Measurements from ENCODE around the gene RPP14.
"Not testable (repeated sequence)": the region's sequence is repeated elsewhere in the genome, so short reads cannot be mapped to it uniquely, and the experiment has no call there.

RPP14 gene

GRCh38 chr3:58273362-58273761 lies 32.7 kb upstream of the RPP14 start:
- not testable (repeated sequence) for H3K4me1 ChIP-seq (ENCODE audit: control insufficient read depth, insufficient read depth, low read length); H3K9ac ChIP-seq (ENCODE audit: low read length); H3K36me3 ChIP-seq (ENCODE audit: control insufficient read depth, insufficient read depth, low read length); H3K27ac ChIP-seq (ENCODE audit: low read depth, low read length); H3K27me3 ChIP-seq (ENCODE audit: control insufficient read depth, insufficient read depth, low read length); H3K4me3 ChIP-seq (ENCODE audit: low read length)

- Histone ChIP-seq H3K27me3 (ENCODE audit: control insufficient read depth, insufficient read depth, low read length) (no peaks in the 10 kb centered on the region), H3K27ac (ENCODE audit: low read depth, low read length) (no peak overlapping the region), H3K36me3 (ENCODE audit: control insufficient read depth, insufficient read depth, low read length) (peaks cover 6% of the 10 kb centered on the region), H3K4me1 (ENCODE audit: control insufficient read depth, insufficient read depth, low read length) (no peaks in the 10 kb centered on the region), H3K9ac (ENCODE audit: low read length) (no peak overlapping the region), H3K4me3 (ENCODE audit: low read length) (no peak overlapping the region)
Measured at GRCh38 chr3:58274027-58274614, 31.9 kb upstream of the RPP14 start.

GRCh38 chr3:58281069-58281468 lies 25.0 kb upstream of the RPP14 start:
- H3K36me3 ChIP-seq (ENCODE audit: control insufficient read depth, insufficient read depth, low read length) = no peaks in the 10 kb centered on the region

GRCh38 chr3:58285334-58285733 lies 20.7 kb upstream of the RPP14 start:
- H3K27ac ChIP-seq (ENCODE audit: low read depth, low read length) = no peak overlapping the region

More at GRCh38 chr3:58281069-58281468, 25.0 kb upstream of the RPP14 start:
- Histone ChIP-seq H3K9ac (ENCODE audit: low read length) (no peak overlapping the region), H3K27ac (ENCODE audit: low read depth, low read length) (no peak overlapping the region), H3K27me3 (ENCODE audit: control insufficient read depth, insufficient read depth, low read length) (no peaks in the 10 kb centered on the region), H3K4me3 (ENCODE audit: low read length) (no peak overlapping the region), H3K4me1 (ENCODE audit: control insufficient read depth, insufficient read depth, low read length) (no peaks in the 10 kb centered on the region)

GRCh38 chr3:58287354-58287753 lies 18.7 kb upstream of the RPP14 start:
- peaks cover 4% of the 10 kb centered on the region for H3K36me3 ChIP-seq (ENCODE audit: control insufficient read depth, insufficient read depth, low read length)
- no peak overlapping the region for H3K4me3 ChIP-seq (ENCODE audit: low read length)
- H3K4me1 ChIP-seq (ENCODE audit: control insufficient read depth, insufficient read depth, low read length) = no peaks in the 10 kb centered on the region
- no peak overlapping the region for H3K27ac ChIP-seq (ENCODE audit: low read depth, low read length)
- H3K27me3 ChIP-seq (ENCODE audit: control insufficient read depth, insufficient read depth, low read length) = no peaks in the 10 kb centered on the region
- no peak overlapping the region for H3K9ac ChIP-seq (ENCODE audit: low read length)

More at GRCh38 chr3:58285334-58285733, 20.7 kb upstream of the RPP14 start:
- Histone ChIP-seq H3K9ac (ENCODE audit: low read length) (no peak overlapping the region), H3K36me3 (ENCODE audit: control insufficient read depth, insufficient read depth, low read length) (peaks cover 4% of the 10 kb centered on the region), H3K4me3 (ENCODE audit: low read length) (no peak overlapping the region), H3K27me3 (ENCODE audit: control insufficient read depth, insufficient read depth, low read length) (no peaks in the 10 kb centered on the region), H3K4me1 (ENCODE audit: control insufficient read depth, insufficient read depth, low read length) (no peaks in the 10 kb centered on the region)

GRCh38 chr3:58288011-58288728 lies 17.9 kb upstream of the RPP14 start:
- no peak overlapping the region for H3K4me3 ChIP-seq (ENCODE audit: low read length)
- peaks cover 4% of the 10 kb centered on the region for H3K36me3 ChIP-seq (ENCODE audit: control insufficient read depth, insufficient read depth, low read length)
- H3K4me1 ChIP-seq (ENCODE audit: control insufficient read depth, insufficient read depth, low read length) = no peaks in the 10 kb centered on the region
- no peaks in the 10 kb centered on the region for H3K27me3 ChIP-seq (ENCODE audit: control insufficient read depth, insufficient read depth, low read length)
- H3K9ac ChIP-seq (ENCODE audit: low read length) = no peak overlapping the region
- no peak overlapping the region for H3K27ac ChIP-seq (ENCODE audit: low read depth, low read length)

GRCh38 chr3:58288964-58289613 lies 17.0 kb upstream of the RPP14 start:
- H3K27ac ChIP-seq (ENCODE audit: low read depth, low read length); H3K4me1 ChIP-seq (ENCODE audit: control insufficient read depth, insufficient read depth, low read length); H3K27me3 ChIP-seq (ENCODE audit: control insufficient read depth, insufficient read depth, low read length); H3K9ac ChIP-seq (ENCODE audit: low read length); H3K36me3 ChIP-seq (ENCODE audit: control insufficient read depth, insufficient read depth, low read length); H3K4me3 ChIP-seq (ENCODE audit: low read length): not testable (repeated sequence)

- H3K4me1 ChIP-seq (ENCODE audit: control insufficient read depth, insufficient read depth, low read length); H3K9ac ChIP-seq (ENCODE audit: low read length); H3K36me3 ChIP-seq (ENCODE audit: control insufficient read depth, insufficient read depth, low read length); H3K4me3 ChIP-seq (ENCODE audit: low read length); H3K27me3 ChIP-seq (ENCODE audit: control insufficient read depth, insufficient read depth, low read length); H3K27ac ChIP-seq (ENCODE audit: low read depth, low read length): not testable (repeated sequence)
Measured at GRCh38 chr3:58290446-58290845, 15.6 kb upstream of the RPP14 start.

GRCh38 chr3:58291671-58292338 lies 14.2 kb upstream of the RPP14 start:
- H3K27ac ChIP-seq (ENCODE audit: low read depth, low read length) = no peak overlapping the region
- H3K9ac ChIP-seq (ENCODE audit: low read length) = no peak overlapping the region
- no peaks in the 10 kb centered on the region for H3K4me1 ChIP-seq (ENCODE audit: control insufficient read depth, insufficient read depth, low read length)
- H3K4me3 ChIP-seq (ENCODE audit: low read length) = no peak overlapping the region
- H3K36me3 ChIP-seq (ENCODE audit: control insufficient read depth, insufficient read depth, low read length) = peaks cover 4% of the 10 kb centered on the region
- no peaks in the 10 kb centered on the region for H3K27me3 ChIP-seq (ENCODE audit: control insufficient read depth, insufficient read depth, low read length)

- Histone ChIP-seq H3K4me3 (ENCODE audit: low read length) (no peak overlapping the region), H3K36me3 (ENCODE audit: control insufficient read depth, insufficient read depth, low read length) (peaks cover 4% of the 10 kb centered on the region), H3K4me1 (ENCODE audit: control insufficient read depth, insufficient read depth, low read length) (no peaks in the 10 kb centered on the region), H3K27me3 (ENCODE audit: control insufficient read depth, insufficient read depth, low read length) (no peaks in the 10 kb centered on the region), H3K9ac (ENCODE audit: low read length) (no peak overlapping the region), H3K27ac (ENCODE audit: low read depth, low read length) (no peak overlapping the region)
Measured at GRCh38 chr3:58292866-58293265, 13.2 kb upstream of the RPP14 start.

GRCh38 chr3:58293516-58293915 lies 12.5 kb upstream of the RPP14 start:
- Histone ChIP-seq H3K4me1 (ENCODE audit: control insufficient read depth, insufficient read depth, low read length) (no peaks in the 10 kb centered on the region), H3K27me3 (ENCODE audit: control insufficient read depth, insufficient read depth, low read length) (no peaks in the 10 kb centered on the region), H3K4me3 (ENCODE audit: low read length) (no peak overlapping the region), H3K27ac (ENCODE audit: low read depth, low read length) (no peak overlapping the region), H3K36me3 (ENCODE audit: control insufficient read depth, insufficient read depth, low read length) (peaks cover 1% of the 10 kb centered on the region), H3K9ac (ENCODE audit: low read length) (no peak overlapping the region)

GRCh38 chr3:58296269-58296668 lies 9.8 kb upstream of the RPP14 start:
- Histone ChIP-seq H3K9ac (ENCODE audit: low read length) (no peak overlapping the region), H3K4me3 (ENCODE audit: low read length) (no peak overlapping the region), H3K27me3 (ENCODE audit: control insufficient read depth, insufficient read depth, low read length) (no peaks in the 10 kb centered on the region), H3K4me1 (ENCODE audit: control insufficient read depth, insufficient read depth, low read length) (no peaks in the 10 kb centered on the region), H3K36me3 (ENCODE audit: control insufficient read depth, insufficient read depth, low read length) (no peaks in the 10 kb centered on the region), H3K27ac (ENCODE audit: low read depth, low read length) (no peak overlapping the region)

Measured in rectal smooth muscle tissue (tissue), 1 donor.